ENCODE results near the gene HMGCS1.
"Not testable (repeated sequence)": the region's sequence is repeated elsewhere in the genome, so short reads cannot be mapped to it uniquely, and the experiment has no call there.

HMGCS1 gene

GRCh38 chr5:43338862-43339261 is 25.6 kb upstream of the HMGCS1 start:
- H3K36me3 ChIP-seq (ENCODE audit: control insufficient read depth, insufficient read depth, low read length): no peaks in the 10 kb centered on the region
- no peak overlapping the region for H3K4me3 ChIP-seq (ENCODE audit: low read depth, low read length)
- peaks cover 36% of the 10 kb centered on the region for H3K9me3 ChIP-seq (ENCODE audit: control insufficient read depth, insufficient read depth, low read depth, low read length)
- no peaks in the 10 kb centered on the region for H3K27me3 ChIP-seq (ENCODE audit: control insufficient read depth, insufficient read depth, low read length)
- no peak overlapping the region for H3K9ac ChIP-seq (ENCODE audit: low read length)
- H3K4me1 ChIP-seq (ENCODE audit: control insufficient read depth, insufficient read depth, low read length): no peaks in the 10 kb centered on the region
- no peak overlapping the region for H3K27ac ChIP-seq (ENCODE audit: low read depth, low read length)

GRCh38 chr5:43336159-43336558 is 22.9 kb upstream of the HMGCS1 start:
- Histone ChIP-seq H3K4me1 (ENCODE audit: control insufficient read depth, insufficient read depth, low read length) (no peaks in the 10 kb centered on the region), H3K4me3 (ENCODE audit: low read depth, low read length) (no peak overlapping the region), H3K36me3 (ENCODE audit: control insufficient read depth, insufficient read depth, low read length) (no peaks in the 10 kb centered on the region), H3K9ac (ENCODE audit: low read length) (no peak overlapping the region), H3K9me3 (ENCODE audit: control insufficient read depth, insufficient read depth, low read depth, low read length) (peaks cover 42% of the 10 kb centered on the region), H3K27ac (ENCODE audit: low read depth, low read length) (no peak overlapping the region), H3K27me3 (ENCODE audit: control insufficient read depth, insufficient read depth, low read length) (no peaks in the 10 kb centered on the region)

GRCh38 chr5:43335681-43336080 is 22.5 kb upstream of the HMGCS1 start:
- Histone ChIP-seq H3K27ac (ENCODE audit: low read depth, low read length) (no peak overlapping the region), H3K36me3 (ENCODE audit: control insufficient read depth, insufficient read depth, low read length) (no peaks in the 10 kb centered on the region), H3K9me3 (ENCODE audit: control insufficient read depth, insufficient read depth, low read depth, low read length) (peaks cover 37% of the 10 kb centered on the region), H3K4me1 (ENCODE audit: control insufficient read depth, insufficient read depth, low read length) (no peaks in the 10 kb centered on the region), H3K27me3 (ENCODE audit: control insufficient read depth, insufficient read depth, low read length) (no peaks in the 10 kb centered on the region), H3K9ac (ENCODE audit: low read length) (no peak overlapping the region), H3K4me3 (ENCODE audit: low read depth, low read length) (no peak overlapping the region)

- H3K9ac ChIP-seq (ENCODE audit: low read length): no peak overlapping the region
- H3K9me3 ChIP-seq (ENCODE audit: control insufficient read depth, insufficient read depth, low read depth, low read length): peaks cover 37% of the 10 kb centered on the region
- H3K36me3 ChIP-seq (ENCODE audit: control insufficient read depth, insufficient read depth, low read length): no peaks in the 10 kb centered on the region
- no peaks in the 10 kb centered on the region for H3K27me3 ChIP-seq (ENCODE audit: control insufficient read depth, insufficient read depth, low read length)
- no peak overlapping the region for H3K27ac ChIP-seq (ENCODE audit: low read depth, low read length)
- H3K4me3 ChIP-seq (ENCODE audit: low read depth, low read length): no peak overlapping the region
- no peaks in the 10 kb centered on the region for H3K4me1 ChIP-seq (ENCODE audit: control insufficient read depth, insufficient read depth, low read length)
Observed at GRCh38 chr5:43332401-43332800, 19.2 kb upstream of the HMGCS1 start.

DNA sequence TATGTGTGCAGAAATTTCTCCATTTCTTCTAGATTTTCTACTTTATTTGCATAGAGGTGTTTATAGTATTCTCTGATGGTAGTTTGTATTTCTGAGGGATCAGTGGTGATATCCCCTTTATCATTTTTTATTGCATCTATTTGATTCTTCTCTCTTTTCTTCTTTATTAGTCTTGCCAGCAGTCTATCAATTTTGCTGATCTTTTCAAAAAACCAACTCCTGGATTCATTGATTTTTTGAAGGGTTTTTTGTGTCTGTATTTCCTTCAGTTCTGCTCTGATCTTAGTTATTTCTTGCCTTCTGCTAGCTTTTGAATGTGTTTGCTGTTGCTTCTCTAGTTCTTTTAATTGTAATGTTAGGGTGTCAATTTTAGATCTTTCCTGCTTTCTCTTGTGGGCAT is 12.4 kb upstream of the HMGCS1 start:
- H3K36me3 ChIP-seq (ENCODE audit: control insufficient read depth, insufficient read depth, low read length); H3K4me1 ChIP-seq (ENCODE audit: control insufficient read depth, insufficient read depth, low read length); H3K27me3 ChIP-seq (ENCODE audit: control insufficient read depth, insufficient read depth, low read length): not testable (repeated sequence)

DNA sequence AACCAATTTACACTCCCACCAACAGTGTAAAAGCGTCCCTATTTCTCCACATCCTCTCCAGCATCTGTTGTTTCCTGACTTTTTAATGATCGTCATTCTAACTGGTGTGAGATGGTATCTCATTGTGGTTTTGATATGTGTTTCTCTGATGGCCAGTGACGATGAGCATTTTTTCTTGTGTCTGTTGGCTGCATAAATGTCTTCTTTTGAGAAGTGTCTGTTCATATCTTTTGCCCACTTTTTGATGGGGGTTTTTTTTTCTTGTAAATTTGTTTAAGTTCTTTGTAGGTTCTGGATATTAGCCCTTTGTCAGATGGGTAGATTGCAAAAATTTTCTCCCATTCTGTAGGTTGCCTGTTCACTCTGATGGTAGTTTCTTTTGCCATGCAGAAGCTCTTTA is 10.3 kb upstream of the HMGCS1 start:
- not testable (repeated sequence) for H3K9ac ChIP-seq (ENCODE audit: low read length); H3K4me1 ChIP-seq (ENCODE audit: control insufficient read depth, insufficient read depth, low read length); H3K9me3 ChIP-seq (ENCODE audit: control insufficient read depth, insufficient read depth, low read depth, low read length); H3K27me3 ChIP-seq (ENCODE audit: control insufficient read depth, insufficient read depth, low read length); H3K36me3 ChIP-seq (ENCODE audit: control insufficient read depth, insufficient read depth, low read length); H3K4me3 ChIP-seq (ENCODE audit: low read depth, low read length); H3K27ac ChIP-seq (ENCODE audit: low read depth, low read length)

More for the DNA sequence above, 12.4 kb upstream of the HMGCS1 start:
- not testable (repeated sequence) for H3K27ac ChIP-seq (ENCODE audit: low read depth, low read length); H3K4me3 ChIP-seq (ENCODE audit: low read depth, low read length); H3K9ac ChIP-seq (ENCODE audit: low read length)
- H3K9me3 ChIP-seq (ENCODE audit: control insufficient read depth, insufficient read depth, low read depth, low read length): peaks cover 18% of the 10 kb centered on the region

DNA sequence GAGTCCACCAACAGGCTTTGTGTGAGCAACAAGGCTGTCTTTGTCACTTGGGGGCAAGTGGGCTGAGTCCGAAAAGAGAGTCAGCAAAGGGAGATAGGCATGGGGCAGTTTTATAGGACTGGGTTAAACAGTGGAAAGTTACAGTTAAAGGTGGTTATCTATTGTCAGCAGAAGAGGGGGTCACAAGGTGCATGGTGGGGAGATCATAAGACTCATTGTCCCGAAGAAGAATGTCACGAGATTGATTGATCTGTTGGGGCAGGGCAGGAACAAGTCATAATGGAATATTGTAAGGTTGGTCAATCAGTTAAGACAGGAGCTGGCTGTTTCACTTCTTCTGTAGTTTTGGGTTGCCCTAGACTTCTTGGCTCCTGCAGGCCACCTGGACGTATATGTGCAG is 7.6 kb upstream of the HMGCS1 start:
- Histone ChIP-seq H3K27me3 (ENCODE audit: control insufficient read depth, insufficient read depth, low read length) (no peaks in the 10 kb centered on the region), H3K4me3 (ENCODE audit: low read depth, low read length) (no peak overlapping the region), H3K4me1 (ENCODE audit: control insufficient read depth, insufficient read depth, low read length) (no peaks in the 10 kb centered on the region), H3K27ac (ENCODE audit: low read depth, low read length) (no peak overlapping the region), H3K9me3 (ENCODE audit: control insufficient read depth, insufficient read depth, low read depth, low read length) (no peaks in the 10 kb centered on the region), H3K9ac (ENCODE audit: low read length) (no peak overlapping the region), H3K36me3 (ENCODE audit: control insufficient read depth, insufficient read depth, low read length) (no peaks in the 10 kb centered on the region)

DNA sequence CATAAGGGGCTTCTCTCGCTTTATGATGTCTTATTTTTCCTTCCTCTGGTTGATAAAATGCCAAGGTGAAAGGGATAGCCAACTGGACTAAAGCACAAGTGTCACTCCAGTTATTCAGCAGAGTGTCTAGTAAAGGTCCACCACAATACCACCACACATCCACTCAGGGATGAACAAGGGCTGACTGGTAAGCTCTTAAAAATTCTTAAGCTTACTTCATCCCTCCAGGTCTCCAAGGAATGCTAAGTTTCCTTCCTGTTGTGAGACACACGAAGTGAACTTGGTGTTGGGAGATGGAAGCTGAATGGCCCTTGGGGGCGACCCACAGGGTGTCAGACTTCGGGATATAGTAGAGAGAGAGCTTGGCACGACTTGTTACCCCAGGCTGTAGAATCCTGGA is 3.2 kb upstream of the HMGCS1 start:
- H3K27ac ChIP-seq (ENCODE audit: low read depth, low read length): no peak overlapping the region
- no peaks in the 10 kb centered on the region for H3K27me3 ChIP-seq (ENCODE audit: control insufficient read depth, insufficient read depth, low read length)
- H3K4me1 ChIP-seq (ENCODE audit: control insufficient read depth, insufficient read depth, low read length): peaks cover 7% of the 10 kb centered on the region; the same call in 1 of the 2 replicates
- H3K9me3 ChIP-seq (ENCODE audit: control insufficient read depth, insufficient read depth, low read depth, low read length): no peaks in the 10 kb centered on the region; the same call in 1 of the 2 replicates
- no peak overlapping the region for H3K4me3 ChIP-seq (ENCODE audit: low read depth, low read length)
- H3K9ac ChIP-seq (ENCODE audit: low read length): no peak overlapping the region
- H3K36me3 ChIP-seq (ENCODE audit: control insufficient read depth, insufficient read depth, low read length): peaks cover 9% of the 10 kb centered on the region; the same call in 1 of the 2 replicates

- Histone ChIP-seq H3K4me1 (ENCODE audit: control insufficient read depth, insufficient read depth, low read length) (peaks cover 9% of the 10 kb centered on the region; the same call in 1 of the 2 replicates), H3K27ac (ENCODE audit: low read depth, low read length) (no peak overlapping the region), H3K4me3 (ENCODE audit: low read depth, low read length) (no peak overlapping the region), H3K9ac (ENCODE audit: low read length) (no peak overlapping the region), H3K36me3 (ENCODE audit: control insufficient read depth, insufficient read depth, low read length) (peaks cover 16% of the 10 kb centered on the region; the same call in 1 of the 2 replicates), H3K27me3 (ENCODE audit: control insufficient read depth, insufficient read depth, low read length) (no peaks in the 10 kb centered on the region), H3K9me3 (ENCODE audit: control insufficient read depth, insufficient read depth, low read depth, low read length) (no peaks in the 10 kb centered on the region; the same call in 1 of the 2 replicates)
Observed at GRCh38 chr5:43315682-43316081, 2.5 kb upstream of the HMGCS1 start.

- H3K9ac ChIP-seq (ENCODE audit: low read length): no peak overlapping the region
- H3K4me3 ChIP-seq (ENCODE audit: low read depth, low read length): no peak overlapping the region
- peaks cover 21% of the 10 kb centered on the region; the same call in 1 of the 2 replicates for H3K36me3 ChIP-seq (ENCODE audit: control insufficient read depth, insufficient read depth, low read length)
- peaks cover 10% of the 10 kb centered on the region; the same call in 1 of the 2 replicates for H3K4me1 ChIP-seq (ENCODE audit: control insufficient read depth, insufficient read depth, low read length)
- H3K27ac ChIP-seq (ENCODE audit: low read depth, low read length): no peak overlapping the region
- no peaks in the 10 kb centered on the region; the same call in 1 of the 2 replicates for H3K9me3 ChIP-seq (ENCODE audit: control insufficient read depth, insufficient read depth, low read depth, low read length)
- no peaks in the 10 kb centered on the region for H3K27me3 ChIP-seq (ENCODE audit: control insufficient read depth, insufficient read depth, low read length)
Observed at GRCh38 chr5:43315263-43315662, 2.1 kb upstream of the HMGCS1 start.

- Histone ChIP-seq H3K4me1 (ENCODE audit: control insufficient read depth, insufficient read depth, low read length) (peaks cover 15% of the 10 kb centered on the region; the same call in 1 of the 2 replicates), H3K36me3 (ENCODE audit: control insufficient read depth, insufficient read depth, low read length) (peaks cover 26% of the 10 kb centered on the region; the same call in 1 of the 2 replicates), H3K9me3 (ENCODE audit: control insufficient read depth, insufficient read depth, low read depth, low read length) (no peaks in the 10 kb centered on the region; the same call in 1 of the 2 replicates), H3K27ac (ENCODE audit: low read depth, low read length) (peak overlapping the region; percentile 82; the same call in 1 of the 2 replicates), H3K27me3 (ENCODE audit: control insufficient read depth, insufficient read depth, low read length) (no peaks in the 10 kb centered on the region), H3K4me3 (ENCODE audit: low read depth, low read length) (no peak overlapping the region), H3K9ac (ENCODE audit: low read length) (no peak overlapping the region)
Observed at GRCh38 chr5:43314724-43315123, 1.5 kb upstream of the HMGCS1 start.

Data from HUES6 (cell line).